Mucosa of descending colon (tissue), 3 donors: ENCODE results near the gene AHCYL2. TPM values are rescaled to one million over a fixed set of nuclear protein-coding genes. Genes with fewer than 3 reads are reported as not detected.
"Not testable (repeated sequence)": the region's sequence is repeated elsewhere in the genome, so short reads cannot be mapped to it uniquely, and the experiment has no call there.

Experiments used
- ATAC-seq: fragments of 200-7000 bp; cut with Tn5 transposase; one replicate; pipeline ENCODE4 v1.9.1; 2020; ENCODE audit warnings: mild to moderate bottlenecking, moderate library complexity
- DNase-seq, 3 donors: peaks; one replicate each; pipeline ENCODE4 v3.0.0-alpha.2; 2020
- H3K36me3 ChIP-seq: fragments of 200-600 bp; one replicate; pipeline ENCODE4 v1.8.0; 2021; ENCODE audit warnings: low read depth, mild to moderate bottlenecking
- H3K4me1 ChIP-seq: fragments of 200-600 bp; one replicate; pipeline ENCODE4 v1.8.0; 2021; ENCODE audit warnings: low read depth, mild to moderate bottlenecking
- H3K4me3 ChIP-seq: fragments of 200-600 bp; one replicate; pipeline ENCODE4 v1.8.0; 2021; ENCODE audit warnings: mild to moderate bottlenecking
- H3K9me3 ChIP-seq: fragments of 200-600 bp; one replicate; pipeline ENCODE4 v1.8.0; 2021; ENCODE audit warnings: mild to moderate bottlenecking
- intact Hi-C, 2 donors: fragments of 100-400 bp; cut with DNase I in 1 of 2; cut with micrococcal nuclease in 1 of 2; formaldehyde crosslinking; loops; one replicate each; pipeline versions ENCODE4 v1.11.0 to v1.11.1; 2022; cut with DNase I, micrococcal nuclease
- total RNA-seq, 3 donors: library from RNA; stranded (reverse); fragmentation: NEBNext Ultra II Directional in 2 of 3; extraction: Animal tissue kit (Norgen Biotek cat#: 25700) in 2 of 3; gene quantifications; one replicate each; pipeline versions ENCODE4 v1.2.1 to v1.2.4, GENCODE V29; 2021 to 2023
- TF ChIP-seq, protein P1 (sequence below): fragments of 200-600 bp; IDR thresholded peaks from one replicate; pipeline ENCODE4 v1.8.0; 2022; ENCODE audit warnings: antibody characterized with exemption, mild to moderate bottlenecking
- donor health status: DM: no; HTN: no; CAD: no; lungs with moderate emphysema.
- donor health status: DM: no; HTN: no; CAD: no.
- donor health status: DM: no; HTN: yes; CAD: no.

The AHCYL2 gene
- total RNA-seq, 3 donors from 2014 or later, result 215 to 717 (median 467) TPM

DNA sequence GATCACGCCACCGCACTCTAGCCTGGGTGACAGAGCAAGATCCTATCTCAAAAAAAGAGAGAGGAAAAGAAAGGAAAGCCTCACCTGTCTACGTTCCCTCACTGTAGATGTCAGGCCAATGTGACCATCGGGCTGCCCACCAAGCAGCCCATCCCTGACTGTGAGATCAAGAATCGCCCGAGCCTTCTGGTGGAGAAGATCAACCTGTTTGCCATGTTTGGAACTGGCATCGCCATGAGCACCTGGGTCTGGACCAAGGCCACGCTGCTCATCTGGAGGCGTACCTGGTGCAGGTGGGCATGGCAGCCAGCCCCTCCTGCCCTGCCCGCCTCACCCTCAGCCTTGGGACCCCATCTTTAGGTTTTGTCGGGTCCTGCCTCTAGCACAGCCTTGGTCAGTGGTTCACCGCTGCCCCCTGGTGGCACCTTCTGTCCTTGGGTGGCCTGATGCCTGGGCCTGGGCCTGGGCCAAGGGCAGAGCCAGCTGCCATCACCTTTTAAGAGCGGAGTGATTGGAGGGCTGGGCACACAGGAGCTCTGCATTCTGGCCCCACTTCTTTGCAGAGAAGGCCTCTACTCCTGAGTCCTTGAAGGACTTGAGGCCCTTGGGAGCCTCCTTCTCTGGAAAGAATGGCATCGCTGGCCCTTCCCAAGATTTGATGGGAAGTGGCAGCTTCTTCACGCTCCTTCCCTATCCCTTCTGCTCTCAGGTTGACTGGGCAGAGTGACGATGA is 14.4 kb upstream of the AHCYL2 start:
- ATAC-seq (peak; percentile 89), DNase-seq (peak; percentile 68 to 89 (median 86))
- H3K9me3 ChIP-seq, result no peaks in the 10 kb centered on the region
- no peaks in the 10 kb centered on the region for H3K36me3 ChIP-seq
- TF ChIP-seq, protein P1, sequence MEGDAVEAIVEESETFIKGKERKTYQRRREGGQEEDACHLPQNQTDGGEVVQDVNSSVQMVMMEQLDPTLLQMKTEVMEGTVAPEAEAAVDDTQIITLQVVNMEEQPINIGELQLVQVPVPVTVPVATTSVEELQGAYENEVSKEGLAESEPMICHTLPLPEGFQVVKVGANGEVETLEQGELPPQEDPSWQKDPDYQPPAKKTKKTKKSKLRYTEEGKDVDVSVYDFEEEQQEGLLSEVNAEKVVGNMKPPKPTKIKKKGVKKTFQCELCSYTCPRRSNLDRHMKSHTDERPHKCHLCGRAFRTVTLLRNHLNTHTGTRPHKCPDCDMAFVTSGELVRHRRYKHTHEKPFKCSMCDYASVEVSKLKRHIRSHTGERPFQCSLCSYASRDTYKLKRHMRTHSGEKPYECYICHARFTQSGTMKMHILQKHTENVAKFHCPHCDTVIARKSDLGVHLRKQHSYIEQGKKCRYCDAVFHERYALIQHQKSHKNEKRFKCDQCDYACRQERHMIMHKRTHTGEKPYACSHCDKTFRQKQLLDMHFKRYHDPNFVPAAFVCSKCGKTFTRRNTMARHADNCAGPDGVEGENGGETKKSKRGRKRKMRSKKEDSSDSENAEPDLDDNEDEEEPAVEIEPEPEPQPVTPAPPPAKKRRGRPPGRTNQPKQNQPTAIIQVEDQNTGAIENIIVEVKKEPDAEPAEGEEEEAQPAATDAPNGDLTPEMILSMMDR, result peak; percentile 76
- intact Hi-C loops, result loop anchor here (1.0 to 10.0 kb wide), 2 partner anchors 46 to 64 kb away; no protein-coding TSS in a partner anchor
- H3K4me3 ChIP-seq, result no peak overlapping the region
- H3K4me1 ChIP-seq, result no peaks in the 10 kb centered on the region

DNA sequence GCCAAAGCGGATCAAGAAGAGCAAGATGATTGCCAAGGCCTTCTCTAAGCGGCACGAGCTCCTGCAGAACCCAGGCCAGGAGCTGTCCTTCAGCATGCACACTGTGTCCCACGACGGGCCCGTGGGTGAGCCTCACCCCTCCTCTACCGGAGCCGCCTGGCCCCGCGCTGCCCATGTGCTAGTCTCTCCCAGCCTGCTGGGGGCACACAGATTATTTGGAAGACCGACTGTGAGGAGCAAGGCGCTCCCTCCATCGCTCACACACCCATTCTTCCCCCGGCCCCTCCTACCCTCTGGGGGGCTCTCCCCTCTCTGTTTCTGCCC is 13.9 kb upstream of the AHCYL2 start:
- intact Hi-C loops, result loop anchor here (1.0 to 10.0 kb wide), 2 partner anchors 47 to 64 kb away; no protein-coding TSS in a partner anchor
- no peaks in the 10 kb centered on the region for H3K4me1 ChIP-seq
- DNase-seq, result no peak
- no peak overlapping the region for H3K4me3 ChIP-seq
- no peaks in the 10 kb centered on the region for H3K36me3 ChIP-seq
- TF ChIP-seq, protein P1, result no peak
- H3K9me3 ChIP-seq, result no peaks in the 10 kb centered on the region
- no peak for ATAC-seq

DNA sequence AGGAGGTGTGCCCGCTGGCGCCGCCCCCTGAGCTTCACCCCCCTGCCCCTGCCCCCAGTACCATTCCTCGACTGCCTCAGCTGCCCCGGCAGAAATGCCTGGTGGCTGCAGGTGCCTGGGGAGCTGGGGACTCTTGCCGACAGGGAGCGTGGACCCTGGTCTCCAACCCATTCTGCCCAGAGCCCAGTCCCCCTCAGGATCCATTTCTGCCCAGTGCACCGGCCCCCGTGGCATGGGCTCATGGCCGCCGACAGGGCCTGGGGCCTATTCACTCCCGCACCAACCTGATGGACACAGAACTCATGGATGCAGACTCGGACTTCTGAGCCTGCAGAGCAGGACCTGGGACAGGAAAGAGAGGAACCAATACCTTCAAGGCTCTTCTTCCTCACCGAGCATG is 12.7 kb upstream of the AHCYL2 start:
- intact Hi-C loops, result loop anchor here in 1 of 2 donors (10.0 kb wide), 1 partner anchor 63 kb away; no protein-coding TSS in a partner anchor
- no peak for ATAC-seq
- no peaks in the 10 kb centered on the region for H3K9me3 ChIP-seq

DNA sequence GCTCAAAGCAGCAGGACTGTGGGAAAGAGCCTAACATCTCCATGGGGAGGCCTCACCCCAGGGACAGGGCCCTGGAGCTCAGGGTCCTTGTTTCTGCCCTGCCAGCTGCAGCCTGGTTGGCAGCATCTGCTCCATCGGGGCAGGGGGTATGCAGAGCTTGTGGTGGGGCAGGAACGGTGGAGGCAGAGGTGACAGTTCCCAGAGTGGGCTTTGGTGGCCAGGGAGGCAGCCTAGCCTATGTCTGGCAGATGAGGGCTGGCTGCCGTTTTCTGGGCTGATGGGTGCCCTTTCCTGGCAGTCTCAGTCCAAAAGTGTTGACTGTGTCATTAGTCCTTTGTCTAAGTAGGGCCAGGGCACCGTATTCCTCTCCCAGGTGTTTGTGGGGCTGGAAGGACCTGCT is 12.2 kb upstream of the AHCYL2 start:
- H3K4me3 ChIP-seq, result no peak overlapping the region
- TF ChIP-seq, protein P1, result no peak
- intact Hi-C loops, result loop anchor here in 1 of 2 donors (10.0 kb wide), 1 partner anchor 62 kb away; no protein-coding TSS in a partner anchor

More for the DNA sequence above, 12.7 kb upstream of the AHCYL2 start:
- Histone ChIP-seq H3K36me3 (no peaks in the 10 kb centered on the region), H3K4me3 (no peak overlapping the region), H3K4me1 (no peaks in the 10 kb centered on the region)
- DNase-seq, result no peak
- TF ChIP-seq, protein P1, result no peak

DNA sequence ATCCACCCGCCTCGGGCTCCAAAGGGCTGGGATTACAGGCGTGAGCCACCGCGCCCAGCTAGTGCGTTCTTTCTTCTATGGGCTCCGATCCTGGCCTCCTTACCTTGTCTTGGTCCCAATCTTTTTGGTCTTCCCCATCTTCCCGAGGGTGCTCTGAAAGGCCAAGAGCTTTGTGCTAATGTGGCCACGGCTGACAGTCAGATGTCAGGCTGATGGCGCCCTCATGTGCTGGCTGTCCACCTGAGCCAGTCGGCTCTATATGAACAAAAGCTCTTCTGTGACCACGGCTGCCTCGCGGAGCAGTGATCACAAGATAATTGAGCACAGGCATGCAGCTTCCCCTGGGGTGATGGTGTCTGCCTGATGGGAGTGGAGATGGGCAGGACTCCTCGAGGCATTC is 11.0 kb upstream of the AHCYL2 start:
- DNase-seq (no peak), ATAC-seq (no peak)
- intact Hi-C loops, result loop anchor here in 1 of 2 donors (10.0 kb wide), 1 partner anchor 61 kb away; no protein-coding TSS in a partner anchor
- no peaks in the 10 kb centered on the region for H3K4me1 ChIP-seq
- H3K4me3 ChIP-seq, result no peak overlapping the region
- TF ChIP-seq, protein P1, result no peak
- H3K9me3 ChIP-seq, result no peaks in the 10 kb centered on the region
- no peaks in the 10 kb centered on the region for H3K36me3 ChIP-seq

More for the DNA sequence above, 12.2 kb upstream of the AHCYL2 start:
- Histone ChIP-seq H3K9me3 (no peaks in the 10 kb centered on the region), H3K36me3 (no peaks in the 10 kb centered on the region), H3K4me1 (no peaks in the 10 kb centered on the region)
- no peak for ATAC-seq
- DNase-seq, result no peak

DNA sequence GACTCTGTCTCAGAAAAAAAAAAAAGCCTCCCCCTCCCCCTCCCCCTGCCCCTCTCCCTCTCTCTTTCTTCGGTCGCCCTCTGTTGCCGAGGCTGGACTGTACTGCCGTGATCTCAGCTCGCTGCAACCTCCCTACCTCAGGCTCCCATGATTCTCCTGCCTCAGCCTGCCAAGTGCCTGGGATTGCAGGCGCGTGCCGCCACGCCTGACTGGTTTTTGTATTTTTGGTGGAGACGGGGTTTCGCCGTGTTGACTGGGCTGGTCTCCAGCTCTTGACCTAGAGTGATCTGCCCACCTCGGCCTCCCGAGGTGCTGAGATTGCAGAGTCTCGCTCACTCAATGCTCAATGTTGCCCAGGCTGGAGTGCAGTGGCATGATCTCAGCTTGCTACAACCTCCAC is 9.1 kb upstream of the AHCYL2 start:
- not testable (repeated sequence) for H3K4me3 ChIP-seq, H3K36me3 ChIP-seq, H3K4me1 ChIP-seq, DNase-seq, H3K9me3 ChIP-seq, ATAC-seq
- intact Hi-C loops, result loop anchor here (5.0 to 10.0 kb wide), 2 partner anchors 59 to 257 kb away; no protein-coding TSS in a partner anchor

DNA sequence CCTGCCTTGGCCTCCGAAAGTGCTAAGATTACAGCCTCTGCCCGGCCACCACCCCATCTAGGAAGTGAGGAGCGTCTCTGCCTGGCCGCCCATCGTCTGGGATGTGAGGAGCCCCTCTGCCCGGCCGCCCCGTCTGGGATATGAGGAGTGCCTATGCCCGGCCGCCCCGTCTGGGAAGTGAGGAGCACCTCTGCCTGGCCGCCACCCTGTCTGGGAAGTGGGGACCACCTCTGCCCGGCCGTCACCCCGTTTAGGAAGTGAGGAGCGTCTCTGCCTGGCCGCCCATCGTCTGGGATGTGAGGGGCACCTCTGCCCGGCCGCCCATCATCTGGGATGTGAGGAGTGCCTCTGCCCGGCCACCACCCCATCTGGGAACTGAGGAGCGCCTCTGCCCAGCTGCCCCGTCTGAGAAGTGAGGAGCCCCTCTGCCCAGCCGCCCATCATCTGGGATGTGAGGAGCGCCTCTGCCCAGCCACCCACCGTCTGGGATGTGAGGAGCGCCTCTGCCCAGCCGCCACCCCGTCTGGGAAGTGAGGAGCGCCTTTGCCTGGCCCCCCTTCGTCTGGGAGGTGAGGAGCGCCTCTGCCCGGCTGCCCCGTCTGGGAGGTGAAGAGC is 8.6 kb upstream of the AHCYL2 start:
- H3K9me3 ChIP-seq, H3K36me3 ChIP-seq, DNase-seq, ATAC-seq, H3K4me1 ChIP-seq, H3K4me3 ChIP-seq: not testable (repeated sequence)
- intact Hi-C loops, result loop anchor here (5.0 to 10.0 kb wide), 2 partner anchors 59 to 256 kb away; no protein-coding TSS in a partner anchor

DNA sequence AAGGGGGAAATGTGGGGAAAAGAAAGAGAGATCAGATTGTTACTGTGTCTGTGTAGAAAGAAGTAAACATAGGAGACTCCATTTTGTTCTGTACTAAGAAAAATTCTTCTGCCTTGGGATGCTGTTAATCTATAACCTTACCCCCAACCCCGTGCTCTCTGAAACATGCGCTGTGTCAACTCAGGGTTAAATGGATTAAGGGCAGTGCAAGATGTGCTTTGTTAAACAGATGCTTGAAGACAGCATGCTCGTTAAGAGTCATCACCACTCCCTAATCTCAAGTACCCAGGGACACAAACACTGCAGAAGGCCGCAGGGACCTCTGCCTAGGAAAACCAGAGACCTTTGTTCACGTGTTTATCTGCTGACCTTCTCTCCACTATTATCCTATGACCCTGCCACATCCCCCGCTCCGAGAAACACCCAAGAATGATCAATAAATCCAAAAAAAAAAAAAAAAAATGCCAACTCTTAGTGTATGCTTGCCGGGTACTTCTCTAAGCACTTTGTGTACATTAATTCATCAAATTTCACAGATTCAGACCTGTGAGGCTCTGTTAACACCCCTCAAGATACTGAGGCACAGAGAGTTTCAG is 7.9 kb upstream of the AHCYL2 start:
- H3K9me3 ChIP-seq, H3K36me3 ChIP-seq, H3K4me1 ChIP-seq, H3K4me3 ChIP-seq, ATAC-seq, DNase-seq: not testable (repeated sequence)
- intact Hi-C loops, result loop anchor here (5.0 to 10.0 kb wide), 2 partner anchors 58 to 255 kb away; no protein-coding TSS in a partner anchor
